GM18499 (cell line): ENCODE results near the gene SBK1.

Experiments used
- ATAC-seq: cut with Tn5 transposase; IDR thresholded peaks from one replicate; pipeline ENCODE4 v1.9.1; 2021; ENCODE audit warnings: moderate number of reproducible peaks; ENCODE audit not compliant: insufficient read depth, unreplicated experiment

The SBK1 gene

GRCh38 chr16:28280881-28281836 is 11.2 kb upstream of the SBK1 start:
- no peak for ATAC-seq

GRCh38 chr16:28282045-28282444 is 10.3 kb upstream of the SBK1 start:
- ATAC-seq: no peak

- ATAC-seq: no peak
Measured at GRCh38 chr16:28283173-28283572, 9.2 kb upstream of the SBK1 start.

GRCh38 chr16:28283798-28284577 is 8.3 kb upstream of the SBK1 start:
- no peak for ATAC-seq

GRCh38 chr16:28285649-28286048 is 6.7 kb upstream of the SBK1 start:
- no peak for ATAC-seq

GRCh38 chr16:28288114-28288513 is 4.2 kb upstream of the SBK1 start:
- ATAC-seq: no peak

- ATAC-seq: no peak
Measured at GRCh38 chr16:28289048-28289447, 3.3 kb upstream of the SBK1 start.

- ATAC-seq: no peak
Measured at GRCh38 chr16:28289939-28290858, 2.1 kb upstream of the SBK1 start.

GRCh38 chr16:28290859-28291254 is 1.5 kb upstream of the SBK1 start:
- no peak for ATAC-seq

- ATAC-seq: no peak
Measured at GRCh38 chr16:28292731-28293600, 641 bp downstream of the SBK1 start.

- no peak for ATAC-seq
Measured at GRCh38 chr16:28293601-28293960, 1.3 kb downstream of the SBK1 start.

- ATAC-seq: no peak
Measured at GRCh38 chr16:28294201-28294600, 1.9 kb downstream of the SBK1 start.

- no peak for ATAC-seq
Measured at GRCh38 chr16:28295276-28295675, 3.0 kb downstream of the SBK1 start.

GRCh38 chr16:28297308-28297707 is 5.0 kb downstream of the SBK1 start:
- ATAC-seq: no peak

GRCh38 chr16:28297784-28298510 is 5.6 kb downstream of the SBK1 start:
- ATAC-seq: no peak

GRCh38 chr16:28298511-28298878 is 6.2 kb downstream of the SBK1 start:
- no peak for ATAC-seq

- no peak for ATAC-seq
Measured at GRCh38 chr16:28300327-28300726, 8.0 kb downstream of the SBK1 start.

- ATAC-seq: no peak
Measured at GRCh38 chr16:28301154-28301553, 8.8 kb downstream of the SBK1 start.

- no peak for ATAC-seq
Measured at GRCh38 chr16:28301620-28302019, 9.3 kb downstream of the SBK1 start.
